GM19240 (cell line): ENCODE measurements around the gene KAZN.

Experiments used
- DNase-seq: peaks from one replicate; pipeline ENCODE4 v3.0.0; 2011; ENCODE audit warnings: low spot score; ENCODE audit not compliant: insufficient read length

Gene KAZN

DNA sequence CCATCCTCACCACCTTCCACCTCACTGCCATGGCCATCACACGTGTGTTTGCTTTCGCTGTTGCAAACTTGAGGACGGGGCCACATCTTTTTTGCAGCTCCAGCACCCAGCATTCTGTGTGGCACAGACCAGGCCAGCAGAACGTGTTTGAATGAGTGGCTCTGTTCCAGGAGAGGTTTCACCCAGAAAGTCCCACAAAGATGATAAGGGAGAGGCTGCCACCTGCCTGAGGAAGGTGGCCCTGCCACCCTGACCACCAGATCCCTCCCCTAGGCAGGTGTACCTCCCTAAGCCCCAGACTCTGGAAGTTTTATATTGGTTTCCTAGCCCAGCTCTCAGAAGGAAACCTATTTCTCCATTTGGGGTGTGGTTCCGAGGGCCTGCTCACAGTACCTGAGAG lies 252.1 kb downstream of the KAZN start:
- no peak for DNase-seq

DNA sequence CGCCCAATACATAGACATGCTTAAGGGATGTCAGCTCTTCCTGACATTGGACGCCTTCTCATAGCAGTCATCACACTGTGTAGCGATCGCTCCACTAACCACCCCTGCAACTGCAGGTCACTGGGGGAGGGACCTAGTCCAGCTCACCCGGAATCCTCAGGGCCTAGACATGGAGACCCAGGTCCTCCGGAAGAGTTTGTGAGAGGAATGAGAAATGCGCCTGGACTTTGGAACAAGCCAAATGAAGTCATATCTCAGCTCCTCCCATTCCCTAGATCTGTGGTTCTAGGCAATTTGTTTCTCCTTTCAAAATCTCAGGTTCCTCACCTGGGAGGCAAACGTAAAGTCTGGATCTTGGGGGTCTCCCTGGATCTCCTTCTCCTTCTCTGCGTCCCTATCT lies 253.3 kb downstream of the KAZN start:
- no peak for DNase-seq

- DNase-seq, result no peak
Observed at GRCh38 chr1:14852291-14852690, 253.8 kb downstream of the KAZN start.

DNA sequence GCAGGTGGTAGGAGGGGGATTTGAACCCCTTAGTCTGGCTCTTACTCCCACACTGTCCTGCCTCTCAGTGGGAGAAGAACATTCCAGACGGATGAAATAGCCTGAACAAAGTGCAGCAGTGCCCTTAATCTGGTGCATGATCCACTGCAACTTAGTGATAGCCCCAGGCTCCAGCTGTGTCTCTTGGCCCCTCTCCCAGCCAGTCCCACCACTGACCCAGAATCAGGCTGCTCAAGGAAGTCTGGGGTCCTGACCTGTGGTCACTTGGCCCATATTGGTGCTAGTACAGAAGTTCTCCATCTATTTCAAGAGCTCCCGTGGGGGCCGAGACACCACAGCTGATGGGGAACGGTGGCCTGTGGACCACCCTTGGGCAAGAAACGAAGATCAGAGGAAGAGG lies 255.0 kb downstream of the KAZN start:
- DNase-seq, result no peak

GRCh38 chr1:14855268-14855667 lies 256.8 kb downstream of the KAZN start:
- no peak for DNase-seq

GRCh38 chr1:14855801-14856200 lies 257.3 kb downstream of the KAZN start:
- no peak for DNase-seq

DNA sequence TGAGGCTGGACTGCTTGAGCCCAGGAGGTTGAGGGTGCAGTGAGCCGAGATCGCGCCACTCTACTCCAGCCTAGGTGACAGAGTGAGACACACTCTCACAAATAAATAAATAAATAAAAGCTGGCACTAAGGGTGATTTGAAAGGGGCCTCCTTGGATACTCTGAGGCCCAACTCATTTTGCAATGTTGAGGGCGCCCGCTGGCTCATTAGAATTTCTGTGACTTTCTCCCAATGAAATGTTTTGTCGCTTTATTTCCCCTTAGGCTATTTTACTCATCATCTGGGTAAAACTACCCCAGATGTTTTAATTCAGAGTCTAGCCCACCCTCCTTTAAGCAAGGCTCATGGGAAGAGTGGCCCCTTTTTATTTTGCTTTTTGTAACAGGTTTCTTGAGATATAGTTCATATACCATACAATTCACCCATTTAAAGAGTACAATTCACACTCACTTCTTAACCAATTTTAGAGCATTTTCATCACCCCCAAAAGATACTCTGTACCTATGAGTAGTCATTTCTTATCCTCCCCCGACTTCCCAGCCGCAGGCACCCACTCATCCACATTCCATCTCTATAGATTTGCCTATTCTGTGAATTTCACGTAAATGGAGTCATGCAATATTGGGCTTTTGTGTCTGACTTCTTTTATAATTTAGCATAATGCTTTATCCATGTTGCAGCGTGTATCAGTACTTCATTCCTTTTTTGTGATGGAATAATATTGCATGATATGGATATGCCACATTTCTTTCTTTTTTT lies 259.1 kb downstream of the KAZN start:
- DNase-seq, result no peak

DNA sequence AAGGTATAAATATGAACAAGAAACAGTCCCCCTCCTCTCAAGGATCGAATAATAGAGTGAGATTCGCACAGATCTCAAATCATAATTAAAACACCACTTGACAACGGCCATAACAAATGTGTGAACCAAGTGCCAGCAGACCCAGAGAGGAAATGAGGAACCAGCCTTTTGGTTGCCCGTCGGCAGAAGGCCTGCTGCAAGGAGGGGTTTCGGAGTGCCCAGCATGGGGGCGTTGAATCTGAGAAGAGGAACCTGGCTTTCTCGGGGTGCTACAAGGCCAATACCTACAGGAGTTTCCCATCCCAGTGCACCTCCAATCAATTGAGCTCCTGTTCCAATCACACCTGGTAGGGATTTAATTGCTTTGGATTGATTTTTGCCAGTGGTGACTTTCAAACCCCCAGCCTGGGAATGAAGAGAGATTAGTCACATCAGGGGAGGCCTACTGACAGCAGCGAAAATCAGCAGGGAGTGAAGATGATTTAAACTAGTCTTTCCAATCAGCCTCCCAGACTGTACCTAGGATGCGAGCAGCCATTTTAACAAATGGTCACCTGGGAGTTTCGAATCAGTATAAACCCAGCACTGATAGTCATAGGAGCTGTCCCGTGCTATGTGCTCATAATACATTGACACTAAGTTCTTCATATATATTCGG lies 263.8 kb downstream of the KAZN start:
- no peak for DNase-seq

DNA sequence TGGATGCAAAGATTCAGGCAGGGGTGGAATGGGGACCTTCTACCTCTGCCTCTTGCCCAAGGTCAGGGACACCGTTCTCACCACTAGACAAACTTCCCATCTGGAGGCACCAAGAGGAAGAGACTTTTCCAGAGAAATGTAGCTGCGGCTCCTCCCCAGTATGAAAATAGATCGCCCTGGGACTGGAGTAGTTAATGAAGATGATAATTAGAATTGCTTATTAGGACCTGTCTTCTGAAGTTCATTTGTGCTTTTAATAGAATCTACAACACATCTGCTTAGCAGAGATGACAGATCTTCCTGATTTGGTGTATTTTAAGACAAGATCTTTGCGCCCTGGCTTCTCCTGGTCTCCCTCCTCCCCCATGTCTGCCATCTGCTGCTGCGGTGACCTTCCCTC lies 266.6 kb downstream of the KAZN start:
- DNase-seq, result no peak

GRCh38 chr1:14866911-14867612 lies 268.6 kb downstream of the KAZN start:
- DNase-seq, result no peak

GRCh38 chr1:14869187-14869586 lies 270.7 kb downstream of the KAZN start:
- DNase-seq, result no peak

- no peak for DNase-seq
Observed at GRCh38 chr1:14871218-14871970, 272.9 kb downstream of the KAZN start.

DNA sequence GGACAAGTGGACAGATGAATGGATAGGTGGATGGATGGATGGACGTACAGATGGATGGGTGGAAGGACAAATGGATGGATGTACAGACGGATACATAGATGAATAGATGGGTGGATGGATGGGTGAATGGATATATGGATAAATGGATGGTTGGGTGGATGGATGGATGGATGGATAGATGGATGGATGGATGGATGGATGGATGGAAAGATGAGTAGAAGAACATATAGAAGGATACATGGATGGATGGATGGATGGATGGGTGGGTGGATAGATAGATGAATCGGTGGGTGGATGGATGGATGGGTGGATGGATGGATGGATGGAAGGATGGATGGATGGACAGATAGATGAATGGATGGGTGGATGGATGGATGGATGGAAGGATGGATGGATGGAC lies 274.3 kb downstream of the KAZN start:
- DNase-seq, result no peak

GRCh38 chr1:14873677-14874076 lies 275.2 kb downstream of the KAZN start:
- no peak for DNase-seq

DNA sequence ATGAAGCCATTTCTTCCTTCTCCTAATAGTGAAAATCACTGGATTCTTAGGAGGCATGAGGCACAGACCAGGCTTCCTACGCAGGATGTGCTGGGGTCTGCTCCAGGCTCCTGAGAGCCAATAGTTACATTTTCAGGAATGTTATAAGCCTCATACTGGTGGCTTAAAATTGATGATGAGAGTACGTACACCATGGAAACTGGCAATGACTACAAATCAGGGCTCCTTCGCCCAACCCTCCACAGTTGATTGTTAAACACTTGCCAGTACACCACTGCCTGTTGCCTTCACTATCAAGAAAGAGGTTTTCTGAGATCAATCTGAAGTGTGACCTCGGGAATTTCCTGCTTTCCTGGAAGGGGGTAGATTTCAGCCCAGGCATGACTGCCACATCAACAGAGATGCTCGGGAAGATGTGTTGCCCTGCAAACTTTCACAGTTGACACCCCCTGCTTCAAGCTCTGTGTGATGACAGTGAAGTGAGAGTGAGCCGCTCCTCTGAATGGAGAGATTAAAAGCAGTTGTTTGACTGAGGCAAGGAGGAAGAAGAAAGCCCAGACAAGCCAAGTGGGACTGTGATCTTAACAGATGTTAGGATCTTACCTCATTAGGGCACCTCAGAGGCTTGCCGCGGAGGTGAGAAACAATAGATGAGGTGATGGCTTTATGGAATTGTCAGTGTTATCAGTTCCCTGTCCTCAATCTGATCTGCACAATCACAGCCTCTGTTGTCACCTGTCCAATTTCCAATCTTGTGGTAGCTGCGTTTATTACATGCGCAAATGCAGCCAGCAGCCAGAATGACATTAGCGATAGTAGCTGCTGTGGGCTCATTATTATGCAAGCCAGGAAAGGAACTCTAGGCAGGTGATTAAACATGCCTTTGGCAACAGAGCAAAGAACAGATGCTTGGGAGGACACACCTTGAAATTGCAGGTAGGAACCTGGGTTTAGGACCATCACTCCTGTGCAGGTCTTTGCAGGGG lies 277.3 kb downstream of the KAZN start:
- no peak for DNase-seq

DNA sequence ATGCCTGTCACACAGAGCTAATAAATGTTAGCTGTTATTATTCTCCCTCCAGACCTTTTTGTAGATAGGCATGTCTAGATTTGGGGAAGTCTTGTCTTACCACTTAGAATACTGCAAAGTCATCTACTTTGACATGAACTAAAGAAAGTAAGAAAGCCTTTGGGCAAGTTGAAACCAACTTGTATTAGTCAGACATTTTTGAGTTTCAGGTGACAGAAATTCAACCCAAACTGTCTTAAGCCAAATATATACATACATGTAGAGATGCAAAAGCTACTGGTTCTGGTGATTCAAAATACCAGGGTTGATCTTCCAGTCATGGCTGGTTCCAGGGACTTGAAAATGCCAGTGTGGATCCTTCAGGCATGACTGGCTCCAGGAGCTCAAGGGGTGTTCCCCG lies 278.3 kb downstream of the KAZN start:
- DNase-seq, result no peak

- DNase-seq, result no peak
Observed at GRCh38 chr1:14877224-14877623, 278.7 kb downstream of the KAZN start.

DNA sequence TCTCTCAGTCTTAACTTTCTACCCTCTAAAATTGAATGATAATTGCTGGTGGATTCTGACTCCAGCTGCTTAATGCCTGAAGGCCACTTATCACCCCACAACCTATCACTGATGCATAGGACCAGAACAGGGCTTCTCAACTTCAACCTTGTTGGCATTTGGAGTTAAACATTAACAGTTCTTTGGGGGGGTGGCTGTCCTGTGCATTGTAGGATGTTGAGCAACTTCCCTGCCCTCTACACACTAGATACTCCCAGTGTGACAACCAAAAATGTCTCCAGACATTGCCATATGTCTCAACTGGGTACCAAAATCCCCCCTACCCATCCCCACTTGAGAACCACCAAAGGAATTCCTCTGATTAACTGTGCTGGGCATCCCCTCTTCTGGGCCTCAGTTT lies 279.6 kb downstream of the KAZN start:
- DNase-seq, result no peak

GRCh38 chr1:14878951-14879350 lies 280.5 kb downstream of the KAZN start:
- DNase-seq, result no peak

- DNase-seq, result no peak
Observed at GRCh38 chr1:14880456-14881316, 282.2 kb downstream of the KAZN start.
